ENCODE measurements around the gene BARX2. TPM values are rescaled to one million over a fixed set of nuclear protein-coding genes. Genes with fewer than 3 reads are reported as not detected.

Gene BARX2
- total RNA-seq, 1 experiment from 2014 or later = 13.4 TPM

DNA sequence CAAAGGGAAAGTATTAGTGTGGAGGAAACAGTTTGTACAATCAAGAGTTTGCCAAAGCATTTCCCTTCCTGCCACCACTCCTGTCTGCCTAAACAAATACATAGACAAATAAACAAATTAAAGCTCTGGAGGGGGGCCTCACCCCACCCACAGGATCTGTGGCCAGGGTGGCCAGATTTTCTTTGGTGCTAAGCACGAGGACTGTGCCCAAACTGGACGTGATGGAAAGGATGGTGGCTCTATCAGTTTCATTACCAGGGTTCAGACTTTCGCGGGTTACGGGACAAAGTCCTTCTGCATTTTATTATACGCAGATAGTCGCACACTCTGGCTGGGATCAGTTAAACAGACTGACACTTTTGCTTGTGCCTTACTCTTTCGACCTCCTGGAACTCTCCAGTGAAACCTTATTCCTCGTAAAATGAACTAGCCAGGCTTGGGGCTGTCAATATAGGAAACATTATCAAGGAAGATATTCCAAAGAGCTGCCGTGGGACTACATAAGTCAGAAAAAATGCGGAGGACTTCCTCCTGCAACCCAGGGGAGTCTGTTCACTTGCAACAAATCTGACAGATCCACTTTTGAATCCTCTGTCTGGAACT, 11.2 kb downstream of the BARX2 start:
- Histone ChIP-seq H3K9me3 (ENCODE audit: insufficient read depth, low read depth) (no peaks in the 10 kb centered on the region), H3F3A (ENCODE audit: insufficient read depth, low read depth) (no peaks in the 10 kb centered on the region; the same call in 1 of the 2 replicates), H3K4me1 (replicated peaks; ENCODE audit: insufficient read depth) (peaks cover 8% of the 10 kb centered on the region), H3K9me2 (ENCODE audit: insufficient read depth) (no peaks in the 10 kb centered on the region), H4K20me1 (ENCODE audit: insufficient read depth) (no peaks in the 10 kb centered on the region), H3K4me3 (no peak overlapping the region), H3K4me2 (no peak overlapping the region), H3K79me2 (ENCODE audit: low read depth) (peaks cover 44% of the 10 kb centered on the region), H3K27ac (no peak overlapping the region), H3K27me3 (ENCODE audit: insufficient read depth, low read depth) (no peaks in the 10 kb centered on the region), H2AFZ (no peak overlapping the region), H3K36me3 (ENCODE audit: low read depth) (no peaks in the 10 kb centered on the region)
- POLR2A ChIA-PET (ENCODE audit: unreplicated experiment) = no interaction called here
- intact Hi-C loops (cut with micrococcal nuclease; ENCODE audit: unreplicated experiment) = no loop called here
- CTCF ChIA-PET = no interaction called here
- no peak for DNase-seq
- BruUV-seq (replicated peaks) = no TSS peak
- no peak for TF ChIP-seq EZH2 (IDR thresholded peaks at IDR 0.05; ENCODE audit: low read depth)
- TF ChIP-seq, protein P1, sequence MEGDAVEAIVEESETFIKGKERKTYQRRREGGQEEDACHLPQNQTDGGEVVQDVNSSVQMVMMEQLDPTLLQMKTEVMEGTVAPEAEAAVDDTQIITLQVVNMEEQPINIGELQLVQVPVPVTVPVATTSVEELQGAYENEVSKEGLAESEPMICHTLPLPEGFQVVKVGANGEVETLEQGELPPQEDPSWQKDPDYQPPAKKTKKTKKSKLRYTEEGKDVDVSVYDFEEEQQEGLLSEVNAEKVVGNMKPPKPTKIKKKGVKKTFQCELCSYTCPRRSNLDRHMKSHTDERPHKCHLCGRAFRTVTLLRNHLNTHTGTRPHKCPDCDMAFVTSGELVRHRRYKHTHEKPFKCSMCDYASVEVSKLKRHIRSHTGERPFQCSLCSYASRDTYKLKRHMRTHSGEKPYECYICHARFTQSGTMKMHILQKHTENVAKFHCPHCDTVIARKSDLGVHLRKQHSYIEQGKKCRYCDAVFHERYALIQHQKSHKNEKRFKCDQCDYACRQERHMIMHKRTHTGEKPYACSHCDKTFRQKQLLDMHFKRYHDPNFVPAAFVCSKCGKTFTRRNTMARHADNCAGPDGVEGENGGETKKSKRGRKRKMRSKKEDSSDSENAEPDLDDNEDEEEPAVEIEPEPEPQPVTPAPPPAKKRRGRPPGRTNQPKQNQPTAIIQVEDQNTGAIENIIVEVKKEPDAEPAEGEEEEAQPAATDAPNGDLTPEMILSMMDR (conservative IDR thresholded peaks at IDR 0.05) = no peak

DNA sequence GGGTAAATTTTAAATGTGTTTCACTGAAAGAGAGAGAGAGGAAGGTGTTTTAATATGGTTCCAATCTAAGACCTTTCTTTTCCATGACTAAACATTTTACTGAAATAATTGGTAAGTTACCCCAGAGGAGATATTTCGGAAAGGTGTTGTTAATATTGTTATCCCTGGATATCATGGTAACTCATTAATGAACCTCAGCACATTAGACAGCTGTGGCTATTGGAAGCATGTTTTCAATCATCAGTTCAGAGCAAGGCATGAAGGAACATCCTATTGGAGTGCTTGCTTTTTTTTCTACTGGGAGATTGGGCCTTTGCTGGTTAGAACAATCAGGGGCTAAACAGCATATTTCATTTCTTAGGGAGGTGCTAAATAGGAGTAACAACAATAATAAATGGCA, 11.8 kb downstream of the BARX2 start:
- intact Hi-C loops (cut with micrococcal nuclease; ENCODE audit: unreplicated experiment) = no loop called here
- Histone ChIP-seq H3K36me3 (ENCODE audit: low read depth) (no peaks in the 10 kb centered on the region), H3K27ac (no peak overlapping the region), H3K4me1 (replicated peaks; ENCODE audit: insufficient read depth) (peaks cover 9% of the 10 kb centered on the region), H3K4me2 (no peak overlapping the region), H3F3A (ENCODE audit: insufficient read depth, low read depth) (no peaks in the 10 kb centered on the region; the same call in 1 of the 2 replicates), H3K9me2 (ENCODE audit: insufficient read depth) (no peaks in the 10 kb centered on the region), H4K20me1 (ENCODE audit: insufficient read depth) (no peaks in the 10 kb centered on the region), H3K27me3 (ENCODE audit: insufficient read depth, low read depth) (no peaks in the 10 kb centered on the region), H3K4me3 (no peak overlapping the region), H2AFZ (no peak overlapping the region), H3K79me2 (ENCODE audit: low read depth) (peaks cover 44% of the 10 kb centered on the region), H3K9me3 (ENCODE audit: insufficient read depth, low read depth) (no peaks in the 10 kb centered on the region)
- POLR2A ChIA-PET (ENCODE audit: unreplicated experiment) = no interaction called here
- no TSS peak for BruUV-seq (replicated peaks)
- CTCF ChIA-PET = no interaction called here
- no peak for DNase-seq
- TF ChIP-seq, protein P1 (conservative IDR thresholded peaks at IDR 0.05) = no peak
- no peak for TF ChIP-seq EZH2 (IDR thresholded peaks at IDR 0.05; ENCODE audit: low read depth)

DNA sequence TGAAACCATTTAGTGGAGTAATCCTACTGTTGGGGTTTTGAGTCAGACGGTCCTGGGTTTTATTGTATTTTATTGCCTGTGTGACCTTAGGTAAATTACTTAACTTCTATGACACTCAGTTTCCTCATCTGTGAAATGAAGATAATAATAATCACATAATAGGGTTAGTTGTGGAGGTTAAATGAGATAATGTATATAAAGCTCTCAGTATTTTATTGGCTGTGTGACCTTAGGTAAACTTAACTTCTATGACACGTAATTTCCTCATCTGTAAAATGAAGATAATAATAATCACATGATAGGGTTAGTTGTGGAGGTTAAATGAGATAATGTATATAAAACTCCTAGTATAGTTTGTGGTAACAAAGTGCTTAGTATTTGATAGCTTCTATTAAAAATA, 13.2 kb downstream of the BARX2 start:
- Histone ChIP-seq H3F3A (ENCODE audit: insufficient read depth, low read depth) (no peaks in the 10 kb centered on the region; the same call in 1 of the 2 replicates), H3K36me3 (ENCODE audit: low read depth) (no peaks in the 10 kb centered on the region), H3K9me2 (ENCODE audit: insufficient read depth) (no peaks in the 10 kb centered on the region), H3K4me2 (no peak overlapping the region), H2AFZ (no peak overlapping the region), H3K27me3 (ENCODE audit: insufficient read depth, low read depth) (no peaks in the 10 kb centered on the region), H3K27ac (no peak overlapping the region), H3K79me2 (ENCODE audit: low read depth) (peaks cover 52% of the 10 kb centered on the region), H3K4me3 (no peak overlapping the region), H3K4me1 (replicated peaks; ENCODE audit: insufficient read depth) (peaks cover 9% of the 10 kb centered on the region), H4K20me1 (ENCODE audit: insufficient read depth) (no peaks in the 10 kb centered on the region), H3K9me3 (ENCODE audit: insufficient read depth, low read depth) (no peaks in the 10 kb centered on the region)
- BruUV-seq (replicated peaks) = no TSS peak
- intact Hi-C loops (cut with micrococcal nuclease; ENCODE audit: unreplicated experiment) = no loop called here
- DNase-seq = no peak
- ChIA-PET CTCF (no interaction called here), POLR2A (ENCODE audit: unreplicated experiment) (no interaction called here)
- TF ChIP-seq EZH2 (IDR thresholded peaks at IDR 0.05; ENCODE audit: low read depth) = no peak
- TF ChIP-seq, protein P1 (conservative IDR thresholded peaks at IDR 0.05) = no peak

All from PC-9 (cell line).